Lung (tissue), 12 donors: ENCODE measurements around the gene PDRG1. TPM values are rescaled to one million over a fixed set of nuclear protein-coding genes. Genes with fewer than 3 reads are reported as not detected.

ENCODE experiments used
- ATAC-seq: fragments of 200-7000 bp; cut with Tn5 transposase; one replicate; pipeline ENCODE4 v1.9.1; 2020; ENCODE audit warnings: moderate number of reproducible peaks; ENCODE audit not compliant: insufficient read depth, low FRiP score
- DNase-seq, 3 donors: peaks; one replicate each; pipeline ENCODE4 v3.0.0-alpha.2; 2013 to 2017
- H3K27ac ChIP-seq, 2 donors: one replicate each; pipeline ENCODE4 v1.5.1; 2013; ENCODE audit warnings: mild to moderate bottlenecking in 2 of 2, moderate library complexity in 2 of 2, control low read depth in 1 of 2, inconsistent platforms in 1 of 2, low read depth in 1 of 2, low read length in 1 of 2
- H3K27me3 ChIP-seq, 3 donors: one replicate each; pipeline ENCODE4 v1.5.1; 2013; ENCODE audit warnings: low read length in 2 of 3; ENCODE audit not compliant: control insufficient read depth in 3 of 3, insufficient read depth in 3 of 3
- H3K36me3 ChIP-seq, 4 donors: one replicate each; pipeline ENCODE4 v1.5.1; 2013; ENCODE audit warnings: low read length in 4 of 4, mild to moderate bottlenecking in 1 of 4, moderate library complexity in 1 of 4; ENCODE audit not compliant: control insufficient read depth in 4 of 4, insufficient read depth in 4 of 4
- H3K4me1 ChIP-seq, 5 donors: one replicate each; pipeline ENCODE4 v1.5.1; 2013; ENCODE audit warnings: low read length in 5 of 5, mild to moderate bottlenecking in 2 of 5, moderate library complexity in 1 of 5; ENCODE audit not compliant: control insufficient read depth in 5 of 5, insufficient read depth in 5 of 5
- H3K4me3 ChIP-seq: one replicate; pipeline ENCODE4 v1.5.1; 2013; ENCODE audit warnings: mild to moderate bottlenecking, control low read depth, moderate library complexity
- H3K9ac ChIP-seq, 2 donors: one replicate each; pipeline ENCODE4 v1.5.1; 2013; ENCODE audit warnings: low read length in 2 of 2, control low read depth in 1 of 2; ENCODE audit not compliant: insufficient read depth in 1 of 2
- H3K9me3 ChIP-seq, 4 donors: one replicate each; pipeline ENCODE4 v1.5.1; 2013; ENCODE audit warnings: low read length in 3 of 4, mild to moderate bottlenecking in 1 of 4, moderate library complexity in 1 of 4; ENCODE audit not compliant: control insufficient read depth in 4 of 4, insufficient read depth in 3 of 4
- CTCF ChIP-seq: IDR thresholded peaks from 2 replicates; pipeline ENCODE4 v1.5.1; 2012; ENCODE audit warnings: mild to moderate bottlenecking; ENCODE audit errors: control extremely low read depth, extremely low read depth
- WGBS, 2 donors: extraction: QIAGEN DNeasy Blood & Tissue Kit; methylation state at CpG; one replicate each; pipeline ENCODE4 v1.1.7; 2013; 5-methylcytosine and 5-hydroxymethylcytosine counted together
- polyA plus RNA-seq, 2 donors: library from polyadenylated mRNA; stranded (reverse); fragments of 200-250 nt; gene quantifications; one replicate each; pipeline ENCODE4 v1.2.1, GENCODE V29; 2013
- total RNA-seq, 2 donors: library from RNA; depleted of rRNA in 1 of 2; stranded (reverse); fragments of >200 nt in 1 of 2; gene quantifications; one replicate each; pipeline ENCODE4 v1.2.1, GENCODE V29; 2014 to 2021
- donor health status: control.
- donor health status: control.
- donor health status: Bipolar disorder and iron deficiency.
- donor health status: healthy.
- donor health status: DM: yes; HTN: yes; CAD: no.

PDRG1 gene
- total and polyA plus RNA-seq, 4 donors, result 6.3 to 13.0 (median 11.5) TPM

- H3K9me3 ChIP-seq, result no peaks in the 10 kb centered on the region
- no peak overlapping the region for H3K27ac ChIP-seq
- no peaks in the 10 kb centered on the region for H3K36me3 ChIP-seq
- DNase-seq (no peak), ATAC-seq (no peak)
- H3K27me3 ChIP-seq, result peaks cover 0 to 7% (median 0%) of the 10 kb centered on the region in 3 donors
- H3K4me3 ChIP-seq, result no peak overlapping the region
- TF ChIP-seq CTCF, result no peak
- WGBS, 2 donors, result 91 to 93% methylated on average over 4 of the region's 4 CpGs
- H3K9ac ChIP-seq, result no peak overlapping the region
- no peaks in the 10 kb centered on the region for H3K4me1 ChIP-seq
These were observed 25.2 kb upstream of the PDRG1 start for GRCh38 chr20:31977080-31977479.

DNA sequence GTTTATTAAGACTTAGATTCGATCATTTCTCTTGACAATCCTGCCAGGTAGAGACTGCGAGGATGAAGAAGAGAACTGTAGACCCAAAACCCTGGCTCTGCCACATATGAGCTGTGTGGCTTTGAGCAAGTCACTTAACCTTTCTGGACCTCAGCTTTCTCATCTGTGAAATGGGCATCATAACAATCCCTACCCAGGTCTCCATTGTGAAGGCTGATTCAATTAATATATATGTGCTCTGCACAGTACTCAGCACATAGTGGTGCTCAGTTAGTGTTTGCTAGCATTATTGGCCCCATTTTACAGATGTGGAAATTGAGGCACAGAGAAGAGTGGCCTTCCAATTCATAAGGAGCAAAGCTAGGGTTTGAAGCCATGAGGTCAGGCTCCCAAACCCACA lies 24.0 kb upstream of the PDRG1 start:
- Histone ChIP-seq H3K9me3 (no peaks in the 10 kb centered on the region), H3K36me3 (no peaks in the 10 kb centered on the region), H3K9ac (no peak overlapping the region), H3K27me3 (peaks cover 0 to 10% (median 0%) of the 10 kb centered on the region in 3 donors), H3K4me3 (no peak overlapping the region), H3K27ac (no peak overlapping the region), H3K4me1 (no peaks in the 10 kb centered on the region)
- ATAC-seq (no peak), DNase-seq (no peak)
- TF ChIP-seq CTCF, result no peak
- WGBS, 2 donors, result 91 to 99% methylated on average over 2 of the region's 2 CpGs

GRCh38 chr20:31974951-31975487 lies 23.2 kb upstream of the PDRG1 start:
- DNase-seq, result no peak
- peaks cover 0 to 10% (median 0%) of the 10 kb centered on the region in 3 donors for H3K27me3 ChIP-seq

More at GRCh38 chr20:31974951-31975487, 23.2 kb upstream of the PDRG1 start:
- H3K9me3 ChIP-seq, result no peaks in the 10 kb centered on the region
- 40 to 63% methylated on average over 10 of the region's 10 CpGs for WGBS, 2 donors
- ATAC-seq, result no peak
- H3K27ac ChIP-seq, result no peak overlapping the region
- no peaks in the 10 kb centered on the region for H3K36me3 ChIP-seq
- no peak overlapping the region for H3K9ac ChIP-seq
- TF ChIP-seq CTCF, result no peak
- H3K4me1 ChIP-seq, result no peaks in the 10 kb centered on the region
- H3K4me3 ChIP-seq, result no peak overlapping the region
